ENCODE measurements around the gene PLEKHB1.

Gene PLEKHB1

GRCh38 chr11:73645972-73646631 is at the start of gene PLEKHB1:
TSS of gene PLEKHB1 (plus strand) at chr11:73646581. CDS start at chr11:73646609, 28 bp downstream.
- DNase-seq: no peak

- no peak for DNase-seq
These were observed 48.9 kb upstream of the PLEKHB1 start for GRCh38 chr11:73597336-73597955.

GRCh38 chr11:73597956-73598718 is 48.2 kb upstream of the PLEKHB1 start, which contains the start of gene FAM168A:
TSS of gene FAM168A (minus strand) at chr11:73598112. CDS start at chr11:73468474, 129,638 bp downstream.
- DNase-seq: peak; percentile 98

- DNase-seq: no peak
These were observed 47.5 kb upstream of the PLEKHB1 start for GRCh38 chr11:73598719-73599379.

GRCh38 chr11:73612601-73613140 is 33.7 kb upstream of the PLEKHB1 start:
- DNase-seq: no peak

GRCh38 chr11:73614591-73614990 is 31.8 kb upstream of the PLEKHB1 start:
- no peak for DNase-seq

GRCh38 chr11:73622926-73623593 is 23.3 kb upstream of the PLEKHB1 start:
- DNase-seq: no peak

- no peak for DNase-seq
These were observed 22.7 kb upstream of the PLEKHB1 start for GRCh38 chr11:73623686-73624085.

- DNase-seq: peak; percentile 76
These were observed 20.6 kb upstream of the PLEKHB1 start for GRCh38 chr11:73625696-73626318.

- DNase-seq: no peak
These were observed 16.5 kb upstream of the PLEKHB1 start for GRCh38 chr11:73629907-73630306.

GRCh38 chr11:73632996-73633395 is 13.4 kb upstream of the PLEKHB1 start:
- no peak for DNase-seq

GRCh38 chr11:73633999-73634398 is 12.4 kb upstream of the PLEKHB1 start:
- DNase-seq: no peak

- no peak for DNase-seq
These were observed 10.7 kb upstream of the PLEKHB1 start for GRCh38 chr11:73635721-73636120.

- DNase-seq: no peak
These were observed 10.1 kb upstream of the PLEKHB1 start for GRCh38 chr11:73636249-73636648.

GRCh38 chr11:73637012-73637411 is 9.4 kb upstream of the PLEKHB1 start:
- no peak for DNase-seq

GRCh38 chr11:73640592-73640991 is 5.8 kb upstream of the PLEKHB1 start:
- no peak for DNase-seq

GRCh38 chr11:73641668-73642067 is 4.7 kb upstream of the PLEKHB1 start:
- no peak for DNase-seq

- DNase-seq: no peak
These were observed 1.0 kb upstream of the PLEKHB1 start for GRCh38 chr11:73645121-73645969.

GRCh38 chr11:73647459-73648100 is 1.2 kb downstream of the PLEKHB1 start:
- DNase-seq: peak; percentile 87

- no peak for DNase-seq
These were observed 1.7 kb downstream of the PLEKHB1 start for GRCh38 chr11:73648121-73648520.
